Natural killer cell treated with Interleukin-12 subunit alpha and Interleukin-12 subunit beta and Interleukin-15 and Interleukin-18, amount 100 ng/mL, for 72 hours (primary cell): ENCODE measurements around the gene PIGQ. TPM values are rescaled to one million over a fixed set of nuclear protein-coding genes. Genes with fewer than 3 reads are reported as not detected.

Source experiments
- ATAC-seq, 2 donors: fragments of 150-1000 bp; cut with Tn5 transposase in 1 of 2; sonication (Bioruptor Pico), chemical (Tn5 transposase) in 1 of 2; 2 replicates each; pipeline ENCODE4 v1.10.0; 2021
- DNase-seq: peaks from one replicate; pipeline ENCODE4 v3.0.0; 2022; ENCODE audit warnings: low spot score
- H3K27ac Mint-ChIP-seq, 2 donors: 1 replicate in 1 of 2; 2 replicates in 1 of 2; pipeline ENCODE4 v1.8.0; 2022; ENCODE audit warnings: mixed read lengths in 2 of 2, mild to moderate bottlenecking in 1 of 2, moderate library complexity in 1 of 2
- H3K27me3 Mint-ChIP-seq, 2 donors: 1 replicate in 1 of 2; 2 replicates in 1 of 2; pipeline ENCODE4 v1.8.0; 2022; ENCODE audit warnings: mixed read lengths in 2 of 2
- H3K36me3 Mint-ChIP-seq: one replicate; pipeline ENCODE4 v1.8.0; 2022; ENCODE audit warnings: mixed read lengths
- H3K4me1 Mint-ChIP-seq, 2 donors: 1 replicate in 1 of 2; 2 replicates in 1 of 2; pipeline ENCODE4 v1.8.0; 2022; ENCODE audit warnings: low read depth in 2 of 2, mixed read lengths in 2 of 2, mild to moderate bottlenecking in 1 of 2
- H3K4me3 Mint-ChIP-seq: one replicate; pipeline ENCODE4 v1.8.0; 2022; ENCODE audit warnings: mixed read lengths
- H3K9me3 Mint-ChIP-seq: 2 replicates; pipeline ENCODE4 v1.8.0; 2022; ENCODE audit warnings: mixed read lengths
- total RNA-seq, 2 donors: library from RNA; stranded (reverse); gene quantifications; one replicate each; pipeline ENCODE4 v1.2.3, GENCODE V29; 2022

Gene PIGQ
- total RNA-seq, 2 donors from 2014 or later, result 27.6 to 60.9 TPM

- ATAC-seq, result no peak
- H3K27ac Mint-ChIP-seq, result no peak overlapping the region
- H3K27me3 Mint-ChIP-seq, result no peaks in the 10 kb centered on the region
- no peak overlapping the region for H3K4me3 Mint-ChIP-seq
- H3K4me1 Mint-ChIP-seq, result peaks cover 0 to 8% of the 10 kb centered on the region in 2 donors
- H3K9me3 Mint-ChIP-seq, result no peaks in the 10 kb centered on the region
- DNase-seq, result no peak
- H3K36me3 Mint-ChIP-seq, result no peaks in the 10 kb centered on the region
Measured at GRCh38 chr16:616733-617586, 47.2 kb downstream of the PIGQ start.

GRCh38 chr16:617855-618254 is 48.1 kb downstream of the PIGQ start:
- Mint-ChIP-seq H3K27ac (no peak overlapping the region), H3K9me3 (no peaks in the 10 kb centered on the region), H3K27me3 (no peaks in the 10 kb centered on the region), H3K4me1 (peaks cover 0 to 8% of the 10 kb centered on the region in 2 donors), H3K4me3 (no peak overlapping the region), H3K36me3 (no peaks in the 10 kb centered on the region)
- DNase-seq (no peak), ATAC-seq (no peak)

GRCh38 chr16:619476-620100 is 49.8 kb downstream of the PIGQ start:
- no peaks in the 10 kb centered on the region for H3K9me3 Mint-ChIP-seq
- H3K36me3 Mint-ChIP-seq, result no peaks in the 10 kb centered on the region
- no peak overlapping the region for H3K27ac Mint-ChIP-seq
- H3K4me1 Mint-ChIP-seq, result peaks cover 0 to 7% of the 10 kb centered on the region in 2 donors
- DNase-seq (no peak), ATAC-seq (no peak)
- no peak overlapping the region for H3K4me3 Mint-ChIP-seq
- no peaks in the 10 kb centered on the region for H3K27me3 Mint-ChIP-seq

- no peak overlapping the region for H3K27ac Mint-ChIP-seq
- H3K27me3 Mint-ChIP-seq, result no peaks in the 10 kb centered on the region
- peaks cover 0 to 3% of the 10 kb centered on the region in 2 donors for H3K4me1 Mint-ChIP-seq
- ATAC-seq (no peak), DNase-seq (no peak)
- no peak overlapping the region for H3K4me3 Mint-ChIP-seq
- no peaks in the 10 kb centered on the region for H3K9me3 Mint-ChIP-seq
- no peaks in the 10 kb centered on the region for H3K36me3 Mint-ChIP-seq
Measured at GRCh38 chr16:620700-621525, 51.1 kb downstream of the PIGQ start.

GRCh38 chr16:621526-622105 is 51.8 kb downstream of the PIGQ start:
- no peaks in the 10 kb centered on the region for H3K27me3 Mint-ChIP-seq
- H3K27ac Mint-ChIP-seq, result no peak overlapping the region
- no peak overlapping the region for H3K4me3 Mint-ChIP-seq
- peaks cover 0 to 3% of the 10 kb centered on the region in 2 donors for H3K4me1 Mint-ChIP-seq
- no peaks in the 10 kb centered on the region for H3K36me3 Mint-ChIP-seq
- DNase-seq (no peak), ATAC-seq (no peak)
- H3K9me3 Mint-ChIP-seq, result no peaks in the 10 kb centered on the region

- H3K36me3 Mint-ChIP-seq, result no peaks in the 10 kb centered on the region
- H3K4me1 Mint-ChIP-seq, result peaks cover 0 to 3% of the 10 kb centered on the region in 2 donors
- H3K27ac Mint-ChIP-seq, result no peak overlapping the region
- no peak overlapping the region for H3K4me3 Mint-ChIP-seq
- H3K9me3 Mint-ChIP-seq, result no peaks in the 10 kb centered on the region
- no peak for ATAC-seq
- no peak for DNase-seq
- no peaks in the 10 kb centered on the region for H3K27me3 Mint-ChIP-seq
Measured at GRCh38 chr16:622920-623280, 53.1 kb downstream of the PIGQ start.

GRCh38 chr16:624526-625070 is 54.8 kb downstream of the PIGQ start:
- no peaks in the 10 kb centered on the region for H3K36me3 Mint-ChIP-seq
- no peaks in the 10 kb centered on the region for H3K27me3 Mint-ChIP-seq
- DNase-seq (no peak), ATAC-seq (no peak)
- H3K4me1 Mint-ChIP-seq, result no peaks in the 10 kb centered on the region
- H3K4me3 Mint-ChIP-seq, result no peak overlapping the region
- no peak overlapping the region for H3K27ac Mint-ChIP-seq
- H3K9me3 Mint-ChIP-seq, result no peaks in the 10 kb centered on the region

GRCh38 chr16:625117-625976 is 55.6 kb downstream of the PIGQ start:
- ATAC-seq (no peak), DNase-seq (no peak)
- Mint-ChIP-seq H3K27ac (no peak overlapping the region), H3K4me3 (no peak overlapping the region), H3K27me3 (no peaks in the 10 kb centered on the region), H3K9me3 (no peaks in the 10 kb centered on the region), H3K4me1 (no peaks in the 10 kb centered on the region), H3K36me3 (no peaks in the 10 kb centered on the region)

- no peak for ATAC-seq
- no peak for DNase-seq
- Mint-ChIP-seq H3K4me1 (no peaks in the 10 kb centered on the region), H3K4me3 (no peak overlapping the region), H3K27me3 (no peaks in the 10 kb centered on the region), H3K36me3 (no peaks in the 10 kb centered on the region), H3K9me3 (no peaks in the 10 kb centered on the region), H3K27ac (no peak overlapping the region)
Measured at GRCh38 chr16:625977-626765, 56.4 kb downstream of the PIGQ start.

- Mint-ChIP-seq H3K36me3 (no peaks in the 10 kb centered on the region), H3K4me1 (no peaks in the 10 kb centered on the region), H3K27me3 (no peaks in the 10 kb centered on the region), H3K9me3 (no peaks in the 10 kb centered on the region), H3K27ac (no peak overlapping the region), H3K4me3 (no peak overlapping the region)
- ATAC-seq (no peak), DNase-seq (no peak)
Measured at GRCh38 chr16:626787-627453, 57.2 kb downstream of the PIGQ start.

GRCh38 chr16:627454-628239 is 57.9 kb downstream of the PIGQ start:
- no peak overlapping the region for H3K4me3 Mint-ChIP-seq
- H3K9me3 Mint-ChIP-seq, result no peaks in the 10 kb centered on the region
- no peak overlapping the region for H3K27ac Mint-ChIP-seq
- no peaks in the 10 kb centered on the region for H3K36me3 Mint-ChIP-seq
- no peaks in the 10 kb centered on the region for H3K27me3 Mint-ChIP-seq
- no peak for ATAC-seq
- DNase-seq, result no peak
- H3K4me1 Mint-ChIP-seq, result no peaks in the 10 kb centered on the region
